Measurements from ENCODE around the gene RFC4.
"Not testable (repeated sequence)": the region's sequence is repeated elsewhere in the genome, so short reads cannot be mapped to it uniquely, and the experiment has no call there.

The RFC4 gene

GRCh38 chr3:186806089-186807055 lies at the start of gene RFC4:
Gene RFC4 (minus strand): TSS chr3:186806482. CDS start chr3:186804713, 1,769 bp downstream.
- peak; percentile 77 to 98 (median 90) for DNase-seq
- intact Hi-C loops (cut with DNase I) = loop anchor here (2.0 kb wide), 1 partner anchor 24 kb away; the partner anchor contains the start of gene EIF4A2

GRCh38 chr3:186854954-186855353 lies 48.7 kb upstream of the RFC4 start:
- no peak for DNase-seq
- intact Hi-C loops (cut with DNase I) = no loop called here

- intact Hi-C loops (cut with DNase I) = no loop called here
- DNase-seq = no peak
These were observed 47.9 kb upstream of the RFC4 start for GRCh38 chr3:186854146-186854545.

- intact Hi-C loops (cut with DNase I) = no loop called here
- DNase-seq = no peak
These were observed 46.7 kb upstream of the RFC4 start for GRCh38 chr3:186852994-186853393.

- intact Hi-C loops (cut with DNase I) = loop anchor here (2.0 kb wide), 1 partner anchor 313 kb away; no protein-coding TSS in a partner anchor
- not testable (repeated sequence) for DNase-seq
These were observed 45.6 kb upstream of the RFC4 start for GRCh38 chr3:186851835-186852234.

- no peak for DNase-seq
- intact Hi-C loops (cut with DNase I) = no loop called here
These were observed 43.2 kb upstream of the RFC4 start for GRCh38 chr3:186849374-186849975.

GRCh38 chr3:186847437-186847836 lies 41.2 kb upstream of the RFC4 start:
- no peak for DNase-seq
- intact Hi-C loops (cut with DNase I) = no loop called here

- DNase-seq = no peak
- intact Hi-C loops (cut with DNase I) = no loop called here
These were observed 39.5 kb upstream of the RFC4 start for GRCh38 chr3:186845756-186846155.

- DNase-seq = no peak
- intact Hi-C loops (cut with DNase I) = no loop called here
These were observed 38.6 kb upstream of the RFC4 start for GRCh38 chr3:186844908-186845307.

GRCh38 chr3:186843039-186843432 lies 36.8 kb upstream of the RFC4 start:
- intact Hi-C loops (cut with DNase I) = no loop called here
- DNase-seq = no peak

- intact Hi-C loops (cut with DNase I) = no loop called here
These were observed 36.2 kb upstream of the RFC4 start, which contains the start of gene ADIPOQ for GRCh38 chr3:186842426-186843038. Gene ADIPOQ (plus strand): TSS chr3:186842710. CDS start chr3:186853059, 10,349 bp downstream.

GRCh38 chr3:186841620-186842019 lies 35.3 kb upstream of the RFC4 start:
- intact Hi-C loops (cut with DNase I) = no loop called here
- no peak for DNase-seq

More at GRCh38 chr3:186842426-186843038, 36.2 kb upstream of the RFC4 start, which contains the start of gene ADIPOQ:
- no peak for DNase-seq

- intact Hi-C loops (cut with DNase I) = no loop called here
- DNase-seq = peak in 1 of 10 donors; percentile 12
These were observed 33.8 kb upstream of the RFC4 start for GRCh38 chr3:186839874-186840641.

GRCh38 chr3:186832276-186832675 lies 26.0 kb upstream of the RFC4 start:
- intact Hi-C loops (cut with DNase I) = no loop called here
- DNase-seq = no peak

GRCh38 chr3:186831798-186832197 lies 25.5 kb upstream of the RFC4 start:
- intact Hi-C loops (cut with DNase I) = no loop called here
- DNase-seq = no peak

- DNase-seq = no peak
- intact Hi-C loops (cut with DNase I) = no loop called here
These were observed 22.1 kb upstream of the RFC4 start for GRCh38 chr3:186828340-186828739.

- DNase-seq = peak; percentile 72 to 98 (median 80)
- intact Hi-C loops (cut with DNase I) = no loop called here
These were observed 20.9 kb upstream of the RFC4 start for GRCh38 chr3:186826976-186827857.

GRCh38 chr3:186826410-186826975 lies 20.2 kb upstream of the RFC4 start:
- intact Hi-C loops (cut with DNase I) = no loop called here
- no peak for DNase-seq

- DNase-seq = no peak
- intact Hi-C loops (cut with DNase I) = no loop called here
These were observed 19.7 kb upstream of the RFC4 start for GRCh38 chr3:186825872-186826409.
